ENCODE measurements around the gene UBE2D2. TPM values are rescaled to one million over a fixed set of nuclear protein-coding genes. Genes with fewer than 3 reads are reported as not detected.
A peak's percentile ranks its signal among the peaks of the same experiment; 100 is the strongest.

UBE2D2 gene
- total RNA-seq, 4 donors from 2014 or later = 80.0 to 99.8 (median 85.0) TPM

- TF ChIP-seq CTCF (IDR thresholded peaks at IDR 0.05) (no peak), POLR2A (IDR thresholded peaks at IDR 0.05) (no peak)
- 47 to 49% methylated on average over 5 of the region's 5 CpGs for WGBS, 2 donors
- intact Hi-C loops (cut with DNase I; ENCODE audit: low total_unique reads) = no loop called here
- no peak overlapping the region for H3K4me3 ChIP-seq (ENCODE audit: low read depth, poor library complexity, severe bottlenecking)
- peak in 1 of 2 donors; percentile 23 for DNase-seq (ENCODE audit: low spot score in 2 of 2)
These were observed 1.7 kb downstream of the UBE2D2 start for GRCh38 chr5:139562847-139563246.

- WGBS, 2 donors = 76 to 77% methylated on average over 6 of the region's 6 CpGs
- TF ChIP-seq CTCF (IDR thresholded peaks at IDR 0.05) = no peak
- TF ChIP-seq POLR2A (IDR thresholded peaks at IDR 0.05) = no peak
- intact Hi-C loops (cut with DNase I; ENCODE audit: low total_unique reads) = no loop called here
These were observed 4.5 kb downstream of the UBE2D2 start for GRCh38 chr5:139565411-139566305.

DNA sequence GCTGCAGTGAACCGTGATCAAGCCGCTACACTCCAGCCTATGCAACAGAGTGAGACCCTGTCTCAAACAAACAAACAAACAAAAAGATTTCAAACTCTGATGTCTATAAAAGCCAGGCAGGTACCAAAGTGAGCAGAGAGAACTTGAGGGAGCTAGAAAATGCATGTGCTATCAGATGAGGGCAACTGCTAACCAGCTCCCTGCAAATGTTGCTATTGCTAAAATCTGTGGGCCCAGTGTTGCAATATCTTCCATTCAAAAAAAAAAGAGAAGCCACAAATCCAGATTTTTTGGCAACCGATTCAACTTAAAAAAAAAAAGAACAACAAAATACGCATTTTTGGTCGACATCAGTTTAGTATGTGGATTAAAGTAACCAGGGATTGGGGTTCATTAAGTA is 5.5 kb downstream of the UBE2D2 start:
- H3K4me3 ChIP-seq (ENCODE audit: low read depth, poor library complexity, severe bottlenecking) = no peak overlapping the region
- intact Hi-C loops (cut with DNase I; ENCODE audit: low total_unique reads) = no loop called here
- WGBS, 2 donors = 75 to 80% methylated on average over 5 of the region's 5 CpGs
- DNase-seq (ENCODE audit: low spot score in 2 of 2) = no peak
- TF ChIP-seq CTCF (IDR thresholded peaks at IDR 0.05) = no peak
- no peak for TF ChIP-seq POLR2A (IDR thresholded peaks at IDR 0.05)

More at GRCh38 chr5:139565411-139566305, 4.5 kb downstream of the UBE2D2 start:
- DNase-seq (ENCODE audit: low spot score in 2 of 2) = peak in 1 of 2 donors; percentile 17
- no peak overlapping the region for H3K4me3 ChIP-seq (ENCODE audit: low read depth, poor library complexity, severe bottlenecking)

DNA sequence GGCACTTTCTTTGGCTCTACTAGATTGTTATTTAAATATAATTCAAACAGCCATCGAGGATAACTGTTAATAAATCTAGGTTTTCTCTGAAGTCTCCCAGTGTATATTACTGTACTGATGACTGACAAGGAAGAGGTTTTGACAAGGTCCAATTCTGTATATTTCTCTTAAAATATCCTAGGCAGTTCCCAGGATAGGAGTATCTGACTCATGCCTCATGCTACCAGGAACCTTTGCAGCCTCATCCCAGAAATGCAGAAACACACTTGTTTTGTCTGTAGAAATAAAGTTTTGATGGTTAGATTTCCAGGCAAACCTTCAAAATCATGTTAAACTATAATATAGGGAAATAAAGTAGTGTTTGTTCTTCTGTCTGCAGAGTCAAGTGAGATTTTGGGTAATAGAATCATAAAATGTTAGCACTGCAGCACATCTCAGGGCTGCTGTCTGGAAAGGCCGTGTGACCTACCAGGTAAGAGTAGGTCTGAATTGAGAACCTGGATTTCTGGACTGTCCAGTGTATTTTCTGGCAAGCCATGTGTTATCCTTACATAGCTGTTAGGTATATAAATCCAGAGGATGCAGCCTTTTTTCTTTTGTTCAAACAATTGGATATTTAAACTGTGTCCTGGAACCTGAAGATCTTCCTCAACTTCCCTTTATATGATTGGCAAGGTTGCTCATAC is 8.3 kb downstream of the UBE2D2 start:
- intact Hi-C loops (cut with DNase I; ENCODE audit: low total_unique reads) = no loop called here

GRCh38 chr5:139571543-139571942 is 10.4 kb downstream of the UBE2D2 start:
- no peak for DNase-seq (ENCODE audit: low spot score in 2 of 2)
- intact Hi-C loops (cut with DNase I; ENCODE audit: low total_unique reads) = loop anchor here (1.0 kb wide), 1 partner anchor 17 kb away; no protein-coding TSS in a partner anchor
- TF ChIP-seq CTCF (IDR thresholded peaks at IDR 0.05) = no peak
- WGBS, 2 donors = 55 to 66% methylated on average over 3 of the region's 3 CpGs
- H3K4me3 ChIP-seq (ENCODE audit: low read depth, poor library complexity, severe bottlenecking) = no peak overlapping the region

More for the DNA sequence above, 8.3 kb downstream of the UBE2D2 start:
- no peak overlapping the region for H3K4me3 ChIP-seq (ENCODE audit: low read depth, poor library complexity, severe bottlenecking)
- TF ChIP-seq CTCF (IDR thresholded peaks at IDR 0.05) (no peak), POLR2A (IDR thresholded peaks at IDR 0.05) (no peak)
- DNase-seq (ENCODE audit: low spot score in 2 of 2) = no peak
- 76 to 77% methylated on average over 2 of the region's 2 CpGs for WGBS, 2 donors
